GM19043 (cell line): ENCODE data around the gene RCC1.
"Not testable (repeated sequence)": the region's sequence is repeated elsewhere in the genome, so short reads cannot be mapped to it uniquely, and the experiment has no call there.

Source experiments
- ATAC-seq: cut with Tn5 transposase; IDR thresholded peaks from one replicate; pipeline ENCODE4 v1.9.1; 2021; ENCODE audit warnings: low read depth; ENCODE audit not compliant: unreplicated experiment

The RCC1 gene

DNA sequence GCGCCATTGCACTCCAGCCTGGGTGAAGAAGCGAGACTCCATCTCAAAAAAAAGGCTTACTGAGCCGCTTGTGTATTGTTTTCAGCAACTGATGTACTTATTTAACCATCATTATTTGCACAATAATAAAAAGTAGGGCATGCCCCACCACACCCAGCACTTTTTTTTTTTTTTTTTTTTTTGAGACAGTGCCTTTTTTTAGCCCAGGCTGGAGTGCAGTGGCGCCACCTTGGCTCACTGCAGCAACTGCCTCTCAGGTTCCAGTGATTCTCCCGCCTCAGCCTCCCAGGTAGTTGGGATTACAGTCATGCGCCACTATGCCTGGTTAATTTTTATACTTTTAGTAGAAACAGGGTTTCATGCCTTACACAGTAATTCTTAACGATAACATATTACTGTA lies 34.8 kb downstream of the RCC1 start:
- ATAC-seq, result no peak

DNA sequence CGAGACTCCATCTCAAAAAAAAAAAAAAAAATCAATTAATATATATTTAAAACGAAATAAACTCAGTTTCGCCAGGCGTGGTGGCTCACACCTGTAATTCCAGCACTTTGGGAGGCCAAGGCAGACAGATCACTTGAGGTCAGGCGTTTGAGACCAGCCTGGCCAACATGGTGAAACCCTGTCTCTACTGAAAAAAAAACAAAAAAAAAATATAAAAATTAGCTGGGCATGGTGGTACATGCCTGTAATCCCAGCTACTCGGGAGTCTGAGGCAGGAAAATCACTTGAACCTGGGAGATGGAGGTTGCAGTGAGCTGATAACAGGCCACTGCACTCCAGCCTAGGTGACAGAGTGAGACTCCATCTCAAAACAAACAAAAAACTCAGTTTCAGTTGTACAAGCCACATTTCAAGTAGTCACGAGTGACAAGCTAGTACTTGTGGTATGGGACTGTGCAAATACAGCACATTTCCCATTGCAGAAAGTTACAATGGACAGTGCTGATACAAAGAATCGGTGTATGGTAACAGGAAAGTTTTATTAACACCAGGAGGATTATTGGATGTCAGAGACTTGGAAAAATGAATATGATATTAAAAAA lies 35.7 kb downstream of the RCC1 start:
- ATAC-seq, result not testable (repeated sequence)

DNA sequence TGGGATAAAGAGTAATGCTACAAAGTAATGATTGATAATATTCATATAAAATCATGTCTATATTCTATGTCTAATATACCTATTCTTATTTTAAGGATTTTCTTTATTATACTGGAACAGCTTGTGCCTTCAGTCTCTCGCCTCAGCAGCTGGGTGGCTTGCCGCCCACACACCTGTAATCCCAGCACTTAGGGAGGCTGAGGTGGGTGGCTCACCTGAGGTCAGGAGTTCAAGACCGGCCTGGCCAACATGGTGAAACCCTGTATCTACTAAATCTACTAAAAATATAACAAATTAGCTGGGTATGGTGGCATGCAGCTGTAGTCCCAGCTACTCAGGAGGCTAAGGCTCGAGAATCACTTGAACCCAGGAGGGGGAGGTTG lies 39.4 kb downstream of the RCC1 start:
- no peak for ATAC-seq

GRCh38 chr1:28548318-28548717 lies 42.5 kb downstream of the RCC1 start:
- no peak for ATAC-seq

DNA sequence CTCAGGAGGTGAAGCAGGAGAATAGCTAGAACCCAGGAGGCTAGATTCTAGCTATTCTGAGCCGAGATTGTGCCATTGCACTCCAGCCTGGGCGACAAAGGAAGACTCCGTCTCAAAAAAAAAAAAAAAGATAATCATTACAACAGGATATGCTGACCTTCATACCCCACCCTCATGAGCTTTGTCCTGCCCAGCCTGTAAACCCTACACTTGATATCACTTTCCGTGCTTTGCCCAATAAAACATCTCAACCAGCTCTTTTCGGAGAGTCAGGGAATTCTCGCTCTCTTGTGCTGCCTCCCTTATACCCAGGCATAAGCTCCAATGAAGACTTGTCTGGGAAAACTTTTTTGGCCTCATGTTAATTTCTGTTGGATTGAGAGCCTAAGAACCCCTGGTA lies 45.5 kb downstream of the RCC1 start:
- ATAC-seq, result no peak

DNA sequence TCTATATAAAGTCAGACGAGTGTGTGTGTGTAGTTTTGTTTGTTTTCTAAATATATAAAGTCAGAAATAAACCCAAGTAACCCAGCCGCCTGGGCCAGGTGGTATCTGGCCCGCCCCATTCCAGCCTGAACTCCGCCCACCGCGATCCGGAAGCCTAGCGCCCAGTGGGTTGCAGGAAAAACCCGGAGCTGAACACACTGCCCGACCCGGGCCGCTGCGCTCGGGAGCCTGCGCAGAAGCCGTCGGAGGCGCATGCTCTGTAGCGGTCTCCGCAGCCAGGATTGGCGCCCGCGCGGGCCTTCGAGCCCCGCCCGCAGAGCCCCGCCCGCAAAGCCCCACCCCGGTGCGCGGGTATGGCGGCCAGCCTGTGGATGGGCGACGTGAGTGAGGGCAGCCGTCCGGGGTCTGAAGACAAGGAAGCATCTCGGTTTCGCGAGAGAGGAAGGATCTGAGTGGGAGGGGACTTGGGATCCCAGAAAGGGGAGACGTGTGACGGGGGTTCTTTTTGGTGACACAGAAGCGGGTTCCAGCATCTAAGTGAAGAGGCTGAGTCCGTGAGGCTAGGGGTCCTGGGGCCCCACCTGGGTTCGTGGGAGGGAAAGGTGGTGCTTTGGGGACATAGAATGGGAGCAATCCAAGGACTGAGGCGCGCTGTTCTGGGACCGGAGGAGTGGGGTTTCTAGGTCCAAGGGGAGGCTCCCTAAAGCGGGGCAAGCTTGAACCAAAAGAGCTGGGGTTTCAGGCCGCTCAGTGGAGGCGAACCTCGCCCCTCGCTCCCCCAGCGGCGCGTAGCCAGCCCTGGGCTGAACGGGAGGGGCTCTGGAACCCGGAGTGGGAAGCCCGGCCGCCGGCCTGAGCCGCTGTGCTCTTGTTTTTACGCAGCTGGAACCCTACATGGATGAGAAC lies 47.2 kb downstream of the RCC1 start, which contains the start of gene TRNAU1AP:
TSS of gene TRNAU1AP (plus strand) at position 328 of the 906 bp plus-strand sequence. CDS start at position 354, 26 bp downstream.
- ATAC-seq, result peak; percentile 86

- ATAC-seq, result no peak
Measured at GRCh38 chr1:28560886-28561285, 55.0 kb downstream of the RCC1 start.

GRCh38 chr1:28564310-28564709 lies 58.5 kb downstream of the RCC1 start:
- ATAC-seq, result no peak

DNA sequence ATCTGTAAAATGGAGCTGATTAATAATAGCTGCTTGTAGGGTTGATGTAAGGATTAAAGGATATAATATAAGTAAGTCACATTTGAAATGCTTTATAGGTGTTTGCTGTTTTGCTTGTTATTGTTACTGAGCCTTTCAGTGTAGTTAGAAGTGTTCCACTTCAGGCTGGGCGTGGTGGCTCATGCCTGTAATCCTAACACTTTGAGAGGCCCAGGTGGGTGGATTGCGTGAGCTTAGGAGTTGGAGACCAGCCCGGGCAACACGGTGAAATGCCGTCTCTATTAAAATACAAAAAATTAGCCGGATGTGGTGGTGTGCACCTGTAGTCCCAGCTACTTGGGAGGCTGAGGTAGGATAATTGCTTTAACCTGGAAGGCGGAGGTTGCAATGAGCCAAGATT lies 59.2 kb downstream of the RCC1 start:
- no peak for ATAC-seq

DNA sequence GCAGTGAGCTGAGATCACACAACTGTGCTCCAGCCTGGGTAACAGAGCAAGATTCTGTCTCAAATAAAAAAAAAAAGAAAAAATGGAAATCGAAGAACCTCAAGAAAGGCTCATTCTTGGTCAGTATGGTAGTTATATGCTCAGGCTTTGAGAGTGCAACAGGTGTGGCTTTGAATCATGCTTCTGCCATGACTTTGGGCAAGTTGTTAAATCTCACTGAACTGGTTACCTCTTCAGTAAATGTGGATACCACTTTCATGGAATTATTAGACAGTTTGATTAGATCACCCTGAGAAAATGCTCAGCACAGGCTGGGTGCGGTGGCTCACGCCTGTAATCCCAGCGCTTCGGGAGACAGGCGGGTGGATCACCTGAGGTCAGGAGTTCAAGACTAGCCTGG lies 59.9 kb downstream of the RCC1 start:
- ATAC-seq, result no peak

GRCh38 chr1:28566931-28567330 lies 61.1 kb downstream of the RCC1 start:
- no peak for ATAC-seq

DNA sequence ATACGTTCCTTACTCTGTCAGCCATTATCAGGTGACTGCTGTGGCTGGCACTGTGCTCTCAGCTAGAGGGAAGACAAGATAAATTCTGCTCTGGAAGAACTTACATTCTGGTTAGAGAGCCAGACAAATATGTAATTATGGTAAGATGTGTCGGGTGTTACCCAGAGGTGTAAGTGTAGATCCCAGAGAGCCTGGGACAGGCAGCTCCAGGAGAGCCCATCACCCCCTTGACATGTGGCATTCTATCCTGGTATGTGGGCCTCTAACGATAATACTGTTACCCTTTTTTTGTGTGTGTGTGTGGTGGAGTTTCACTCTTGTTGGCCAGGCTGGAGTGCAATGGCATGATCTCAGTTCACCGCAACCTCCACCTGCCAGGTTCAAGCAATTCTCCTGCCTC lies 66.1 kb downstream of the RCC1 start:
- no peak for ATAC-seq

- not testable (repeated sequence) for ATAC-seq
Measured at GRCh38 chr1:28572891-28573290, 67.0 kb downstream of the RCC1 start.

DNA sequence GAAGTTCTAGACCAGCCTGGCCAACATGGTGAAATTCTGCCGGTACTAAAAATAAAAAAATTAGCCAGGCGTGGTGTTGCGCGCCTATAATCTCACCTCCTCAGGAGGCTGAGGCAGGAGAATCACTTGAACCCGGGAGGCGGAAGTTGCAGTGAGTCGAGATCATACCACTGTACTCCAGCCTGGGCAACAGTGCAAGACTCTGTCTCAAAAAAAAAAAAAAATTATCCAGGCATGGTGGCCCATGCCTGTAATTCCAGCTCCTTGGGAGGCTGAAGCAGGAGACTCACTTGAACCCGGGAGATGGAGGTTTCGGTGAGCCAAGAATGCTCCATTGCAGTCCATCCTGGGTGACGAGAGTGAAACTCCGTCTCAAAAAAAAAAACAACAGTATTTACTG lies 67.7 kb downstream of the RCC1 start:
- no peak for ATAC-seq

GRCh38 chr1:28577052-28577678 lies 71.3 kb downstream of the RCC1 start:
- no peak for ATAC-seq

- ATAC-seq, result no peak
Measured at GRCh38 chr1:28577738-28578536, 72.1 kb downstream of the RCC1 start.

- no peak for ATAC-seq
Measured at GRCh38 chr1:28578696-28579218, 72.9 kb downstream of the RCC1 start.

- no peak for ATAC-seq
Measured at GRCh38 chr1:28579401-28579800, 73.6 kb downstream of the RCC1 start.

- ATAC-seq, result no peak
Measured at GRCh38 chr1:28580722-28581530, 75.1 kb downstream of the RCC1 start.
